Activated naive CD4-positive, alpha-beta T cell treated with anti-CD3 and anti-CD28 coated beads for 36 hours (primary cell): ENCODE data around the gene TGFBR1. TPM values are rescaled to one million over a fixed set of nuclear protein-coding genes. Genes with fewer than 3 reads are reported as not detected.
"Not testable (repeated sequence)": the region's sequence is repeated elsewhere in the genome, so short reads cannot be mapped to it uniquely, and the experiment has no call there.

Experiments used
- CTCF ChIA-PET: fragments of 350-600 bp; sonication (Branson Sonifier 250); formaldehyde crosslinking; loops from one replicate; lab custom pipeline; 2021; ENCODE audit warnings: antibody characterized with exemption; lab: Charles Lee
- DNase-seq: peaks from one replicate; pipeline ENCODE4 v3.0.0-alpha.2; 2020
- H3K27ac Mint-ChIP-seq: one replicate; pipeline ENCODE4 v1.8.0; 2021; ENCODE audit warnings: mild to moderate bottlenecking, mixed read lengths
- H3K27me3 Mint-ChIP-seq: one replicate; pipeline ENCODE4 v1.8.0; 2021; ENCODE audit warnings: low read depth, mixed read lengths
- H3K36me3 Mint-ChIP-seq: one replicate; pipeline ENCODE4 v1.8.0; 2021; ENCODE audit warnings: low read depth, mixed read lengths
- H3K4me1 Mint-ChIP-seq: one replicate; pipeline ENCODE4 v1.8.0; 2021; ENCODE audit warnings: low read depth, mixed read lengths
- H3K4me3 Mint-ChIP-seq: one replicate; pipeline ENCODE4 v1.8.0; 2021; ENCODE audit warnings: mild to moderate bottlenecking, moderate library complexity, mixed read lengths
- H3K9me3 Mint-ChIP-seq: one replicate; pipeline ENCODE4 v1.8.0; 2021; ENCODE audit warnings: mixed read lengths
- intact Hi-C: fragments of 100-400 bp; cut with micrococcal nuclease; formaldehyde crosslinking; loops from one replicate; pipeline ENCODE4 v1.15.1; 2023
- total RNA-seq, 2 experiments: library from RNA; stranded (reverse); gene quantifications; one replicate each; pipeline ENCODE4 v1.2.3, GENCODE V29; 2021

TGFBR1 gene
- total RNA-seq, 2 experiments from 2014 or later = 13.7 to 16.9 TPM

DNA sequence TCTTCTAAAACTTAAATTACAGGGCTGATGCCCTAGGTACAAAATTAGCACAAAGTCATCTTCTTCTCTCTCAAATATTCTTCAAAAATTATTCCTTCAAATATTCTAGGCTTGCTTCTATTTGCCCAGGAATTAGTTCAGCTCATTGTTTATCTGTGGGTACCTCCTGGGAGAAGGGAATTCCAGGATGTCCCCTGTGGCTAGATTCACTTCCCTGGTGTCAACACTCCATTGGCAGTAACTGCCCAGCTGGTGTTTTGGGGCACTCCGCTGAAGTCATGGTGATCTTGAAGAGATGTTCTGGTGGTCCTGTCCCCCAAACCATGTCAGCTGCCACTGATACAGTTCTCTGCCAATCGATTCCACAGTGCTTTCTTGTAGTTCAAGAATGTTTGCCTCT is 26.2 kb upstream of the TGFBR1 start:
- no peak overlapping the region for H3K4me3 Mint-ChIP-seq
- no peak for DNase-seq
- no peak overlapping the region for H3K27ac Mint-ChIP-seq
- intact Hi-C loops = no loop called here
- CTCF ChIA-PET = no interaction called here
- no peaks in the 10 kb centered on the region for H3K27me3 Mint-ChIP-seq
- no peaks in the 10 kb centered on the region for H3K9me3 Mint-ChIP-seq
- no peaks in the 10 kb centered on the region for H3K36me3 Mint-ChIP-seq
- peaks cover 23% of the 10 kb centered on the region for H3K4me1 Mint-ChIP-seq

DNA sequence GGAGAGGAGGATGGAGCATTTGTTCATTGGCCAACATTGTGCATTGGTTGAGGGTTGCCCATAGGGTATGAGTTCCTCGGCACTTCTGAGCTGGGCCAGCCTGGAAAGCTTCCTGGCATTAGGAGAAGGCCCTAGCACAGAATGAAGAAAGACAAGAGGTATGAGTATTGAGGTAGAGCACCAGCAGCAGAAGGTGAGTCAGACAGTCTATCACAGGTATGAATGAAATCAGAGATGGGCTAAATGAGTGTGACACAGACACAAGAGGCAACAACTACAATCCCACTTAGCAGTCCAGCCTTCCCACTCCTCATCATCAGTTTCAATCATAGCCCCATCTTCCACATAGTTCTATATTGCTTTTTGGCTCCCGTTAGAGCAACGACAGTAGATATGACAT is 25.4 kb upstream of the TGFBR1 start:
- Mint-ChIP-seq H3K36me3 (no peaks in the 10 kb centered on the region), H3K9me3 (no peaks in the 10 kb centered on the region), H3K27me3 (no peaks in the 10 kb centered on the region), H3K4me1 (peaks cover 23% of the 10 kb centered on the region), H3K27ac (no peak overlapping the region), H3K4me3 (no peak overlapping the region)
- DNase-seq = no peak
- intact Hi-C loops = no loop called here
- CTCF ChIA-PET = interaction anchor here (0.7 kb wide), 1 partner anchor 28 kb away, joined by 3 read pairs; no protein-coding TSS in a partner anchor

DNA sequence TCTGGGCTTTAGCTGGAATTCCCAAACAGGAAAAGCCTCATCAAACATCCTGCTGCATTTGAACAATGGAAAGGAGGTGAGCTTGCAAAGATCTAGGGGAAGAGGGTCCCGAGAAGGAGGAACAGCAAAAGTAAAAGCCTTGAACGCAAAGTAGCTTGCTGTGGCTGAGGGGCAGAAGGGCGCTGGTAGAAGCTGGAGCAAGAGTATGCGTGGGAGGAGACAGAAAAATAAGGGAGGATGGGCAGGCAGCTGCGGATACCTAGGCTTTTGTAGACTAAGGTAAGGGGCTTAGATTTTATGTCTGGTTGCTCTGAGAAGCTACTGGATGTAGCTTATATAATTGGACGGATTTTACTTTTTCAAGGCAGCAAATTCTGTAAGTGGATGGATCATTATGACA is 21.9 kb upstream of the TGFBR1 start:
- Mint-ChIP-seq H3K27ac (no peak overlapping the region), H3K27me3 (no peaks in the 10 kb centered on the region), H3K4me3 (no peak overlapping the region), H3K9me3 (no peaks in the 10 kb centered on the region), H3K4me1 (peaks cover 4% of the 10 kb centered on the region), H3K36me3 (no peaks in the 10 kb centered on the region)
- DNase-seq = no peak
- intact Hi-C loops = no loop called here
- CTCF ChIA-PET = interaction anchor here (0.6 kb wide), 1 partner anchor 85 kb away, joined by 3 read pairs; no protein-coding TSS in a partner anchor

DNA sequence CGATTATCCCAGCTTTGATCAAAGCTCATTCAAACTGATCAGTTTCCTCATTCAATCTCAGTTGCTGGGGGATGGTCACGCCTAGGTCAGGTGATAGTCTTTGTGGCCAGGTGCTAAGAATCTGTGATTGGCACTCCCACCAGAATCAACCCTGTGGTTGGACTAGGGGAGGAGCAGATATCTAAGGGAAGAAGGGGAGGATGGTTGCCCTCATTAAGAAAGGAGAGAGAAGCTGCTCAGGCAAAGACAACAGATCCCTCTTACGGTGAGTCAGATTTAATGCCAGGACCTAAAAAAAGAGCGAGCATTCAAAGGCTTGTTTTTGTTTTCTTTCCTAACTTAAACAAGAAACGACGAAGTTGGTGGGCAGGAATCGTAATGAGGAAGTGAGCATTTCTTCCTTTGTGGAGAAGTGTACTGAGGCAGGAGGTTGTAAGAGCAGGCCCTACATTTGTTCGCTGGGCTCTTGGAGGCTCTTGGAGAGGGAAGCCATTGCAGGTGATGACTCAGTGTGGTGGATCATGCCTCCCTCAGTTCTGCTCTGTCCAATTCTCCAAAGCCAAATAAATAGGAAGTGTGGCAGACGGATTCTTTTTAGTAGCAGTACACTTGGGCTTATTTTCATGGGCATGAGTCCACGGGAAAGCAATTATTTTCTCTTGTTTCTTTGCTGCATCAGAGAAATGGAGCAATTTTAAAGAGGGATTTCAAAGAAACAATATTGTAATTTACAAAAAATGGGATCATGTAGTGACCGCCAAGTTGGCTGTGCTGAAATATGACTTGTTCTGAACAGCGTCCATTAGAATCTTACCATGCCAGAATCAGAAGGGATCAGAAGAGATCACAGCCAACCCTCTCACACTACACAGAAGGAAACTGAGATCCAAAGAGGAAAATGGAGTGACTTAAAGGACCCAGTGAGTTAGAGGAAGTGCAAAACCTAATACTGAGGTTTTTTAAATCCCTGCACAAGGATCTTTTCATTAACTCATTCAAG is 18.7 kb upstream of the TGFBR1 start:
- Mint-ChIP-seq H3K9me3 (peaks cover 3% of the 10 kb centered on the region), H3K4me3 (no peak overlapping the region), H3K36me3 (no peaks in the 10 kb centered on the region), H3K27ac (no peak overlapping the region), H3K27me3 (no peaks in the 10 kb centered on the region), H3K4me1 (no peaks in the 10 kb centered on the region)
- CTCF ChIA-PET = interaction anchor here (1.4 kb wide), 1 partner anchor 15 kb away, joined by 3 read pairs; no protein-coding TSS in a partner anchor
- DNase-seq = no peak
- intact Hi-C loops = no loop called here

DNA sequence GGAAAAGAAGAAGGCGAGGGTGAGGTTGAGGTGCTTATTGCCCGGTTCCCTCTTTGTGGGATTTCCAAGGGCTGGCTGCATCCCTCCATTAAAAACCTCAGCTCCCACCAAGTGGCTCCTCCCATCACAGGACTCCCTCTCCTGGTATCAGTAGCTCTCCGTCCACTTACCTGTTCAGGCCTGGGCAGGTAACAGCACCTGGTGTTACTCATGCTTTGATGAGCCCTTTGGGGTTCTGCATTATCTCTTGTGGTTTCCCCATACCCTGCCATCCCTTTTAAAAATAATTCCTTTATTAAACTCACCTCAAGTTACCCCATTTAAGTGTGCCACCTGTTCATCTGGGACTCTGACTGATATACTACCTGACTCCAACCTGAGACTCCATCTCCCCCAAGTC is 17.5 kb upstream of the TGFBR1 start:
- peaks cover 3% of the 10 kb centered on the region for H3K9me3 Mint-ChIP-seq
- intact Hi-C loops = no loop called here
- CTCF ChIA-PET = no interaction called here

DNA sequence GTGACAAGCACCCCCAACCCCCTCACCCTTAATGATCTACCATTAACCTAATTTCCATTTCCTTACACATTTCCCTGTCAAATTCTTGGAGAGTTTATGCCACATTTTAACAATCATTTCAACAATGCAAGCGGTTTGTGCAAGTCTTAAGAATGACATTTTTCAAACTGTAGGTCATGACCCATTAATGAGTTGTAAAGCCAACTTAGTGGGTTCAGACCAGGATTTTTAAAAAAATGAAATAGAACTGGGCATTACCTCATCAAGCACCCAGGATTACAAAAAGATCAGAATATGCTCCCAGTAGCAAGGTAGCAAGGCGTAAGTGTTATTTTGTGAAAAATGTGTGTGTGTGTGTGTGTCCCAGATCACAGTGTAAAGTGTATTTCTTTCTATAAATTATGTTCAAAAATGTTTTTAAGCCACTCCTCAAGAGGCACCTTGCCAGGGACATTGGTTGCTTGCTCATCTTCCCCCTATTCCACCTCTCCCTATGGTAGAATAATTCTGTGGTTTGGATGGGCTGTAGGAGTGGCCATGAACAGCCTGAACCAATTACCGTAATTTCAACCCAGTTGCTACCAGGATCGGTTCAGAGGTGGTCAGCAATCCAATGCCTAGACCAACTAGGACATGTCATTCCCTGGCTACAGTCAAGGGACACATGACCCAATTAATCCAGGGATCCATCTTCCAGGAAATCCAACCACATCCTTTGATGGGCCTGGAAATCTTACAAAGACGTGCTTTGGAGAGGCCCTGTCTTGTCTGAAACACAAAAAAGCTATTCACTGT is 14.4 kb upstream of the TGFBR1 start:
- H3K27me3 Mint-ChIP-seq = no peaks in the 10 kb centered on the region
- no peak for DNase-seq
- H3K27ac Mint-ChIP-seq = no peak overlapping the region
- H3K4me3 Mint-ChIP-seq = no peak overlapping the region
- H3K4me1 Mint-ChIP-seq = peaks cover 17% of the 10 kb centered on the region
- intact Hi-C loops = no loop called here
- CTCF ChIA-PET = interaction anchor here (0.6 kb wide), 1 partner anchor 91 kb away, joined by 5 read pairs; no protein-coding TSS in a partner anchor
- H3K36me3 Mint-ChIP-seq = no peaks in the 10 kb centered on the region
- peaks cover 3% of the 10 kb centered on the region for H3K9me3 Mint-ChIP-seq

More for the DNA sequence above, 17.5 kb upstream of the TGFBR1 start:
- H3K36me3 Mint-ChIP-seq = no peaks in the 10 kb centered on the region
- no peaks in the 10 kb centered on the region for H3K27me3 Mint-ChIP-seq
- H3K27ac Mint-ChIP-seq = no peak overlapping the region
- H3K4me3 Mint-ChIP-seq = no peak overlapping the region
- H3K4me1 Mint-ChIP-seq = peaks cover 5% of the 10 kb centered on the region
- no peak for DNase-seq

DNA sequence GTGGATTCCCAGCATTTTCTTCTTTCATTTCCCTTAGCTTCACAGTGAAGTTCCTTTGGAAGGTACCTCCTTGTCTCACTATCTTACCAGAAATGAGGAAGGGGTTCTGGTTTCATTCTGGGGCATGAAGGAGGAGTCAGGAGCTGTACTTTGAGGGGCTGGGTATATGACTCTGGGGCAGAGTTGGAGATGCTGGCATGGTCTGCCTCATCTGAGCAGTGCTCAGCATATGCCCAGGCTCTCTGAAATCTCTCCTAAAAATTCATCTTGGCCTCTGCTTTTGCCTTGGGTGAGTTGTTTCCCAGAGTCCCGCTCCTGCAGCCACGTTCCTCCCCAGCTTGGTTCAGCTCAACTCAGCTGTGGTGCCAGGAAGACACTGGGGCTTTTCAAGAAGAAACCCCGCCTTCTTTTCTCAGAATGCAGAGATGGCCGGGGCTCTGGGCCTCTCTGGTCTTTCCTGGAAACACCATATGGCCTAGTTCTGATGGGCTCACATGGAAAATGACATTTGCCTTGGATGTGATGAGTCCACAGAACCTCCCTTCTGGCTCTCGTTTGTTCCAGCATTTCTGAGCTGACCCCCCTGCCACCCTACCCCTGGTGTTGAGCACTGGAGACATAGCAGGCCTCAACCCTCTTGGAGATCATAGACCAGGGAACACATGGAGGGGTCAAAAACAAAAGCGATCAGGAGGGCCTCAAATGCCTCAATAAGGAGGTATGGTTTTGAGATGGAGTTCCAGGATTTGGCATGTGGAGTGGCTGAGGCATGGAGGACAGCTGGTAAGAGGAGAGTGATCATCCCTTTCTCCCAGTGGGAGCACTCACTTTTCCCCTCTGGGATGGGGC is 12.0 kb upstream of the TGFBR1 start:
- Mint-ChIP-seq H3K36me3 (no peaks in the 10 kb centered on the region), H3K27me3 (no peaks in the 10 kb centered on the region), H3K9me3 (peaks cover 3% of the 10 kb centered on the region), H3K4me3 (no peak overlapping the region), H3K27ac (peak overlapping the region; percentile 9), H3K4me1 (peaks cover 21% of the 10 kb centered on the region)
- CTCF ChIA-PET = interaction anchor here (0.7 to 1.4 kb wide), 4 partner anchors 10 to 117 kb away, joined by 3 to 4 read pairs (median 3); partner anchors contain the start of gene TGFBR1
- intact Hi-C loops = loop anchor here (1.0 to 2.0 kb wide), 2 partner anchors 11 to 92 kb away; no protein-coding TSS in a partner anchor
- peak; percentile 60 for DNase-seq

DNA sequence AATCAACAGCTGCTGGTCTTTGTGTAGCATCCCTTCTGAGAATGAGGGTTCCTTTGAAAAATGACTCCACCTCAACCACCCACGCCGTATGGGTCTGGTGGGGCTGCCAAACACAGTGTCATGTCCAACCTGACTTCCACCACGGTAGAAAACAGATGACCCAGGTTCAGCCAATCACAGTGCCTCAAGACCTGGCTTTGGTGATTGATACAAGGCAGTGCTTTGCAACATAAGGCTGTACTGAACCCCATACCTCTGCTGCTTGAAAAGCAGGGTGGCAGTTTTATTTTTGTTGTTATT is 11.5 kb upstream of the TGFBR1 start:
- CTCF ChIA-PET = interaction anchor here (1.1 kb wide), 1 partner anchor 95 kb away, joined by 3 read pairs; no protein-coding TSS in a partner anchor
- no peak overlapping the region for H3K4me3 Mint-ChIP-seq
- H3K27ac Mint-ChIP-seq = no peak overlapping the region
- DNase-seq = no peak
- H3K27me3 Mint-ChIP-seq = no peaks in the 10 kb centered on the region
- no peaks in the 10 kb centered on the region for H3K36me3 Mint-ChIP-seq
- intact Hi-C loops = loop anchor here (1.0 to 2.0 kb wide), 2 partner anchors 11 to 93 kb away; no protein-coding TSS in a partner anchor
- peaks cover 21% of the 10 kb centered on the region for H3K4me1 Mint-ChIP-seq
- peaks cover 3% of the 10 kb centered on the region for H3K9me3 Mint-ChIP-seq

DNA sequence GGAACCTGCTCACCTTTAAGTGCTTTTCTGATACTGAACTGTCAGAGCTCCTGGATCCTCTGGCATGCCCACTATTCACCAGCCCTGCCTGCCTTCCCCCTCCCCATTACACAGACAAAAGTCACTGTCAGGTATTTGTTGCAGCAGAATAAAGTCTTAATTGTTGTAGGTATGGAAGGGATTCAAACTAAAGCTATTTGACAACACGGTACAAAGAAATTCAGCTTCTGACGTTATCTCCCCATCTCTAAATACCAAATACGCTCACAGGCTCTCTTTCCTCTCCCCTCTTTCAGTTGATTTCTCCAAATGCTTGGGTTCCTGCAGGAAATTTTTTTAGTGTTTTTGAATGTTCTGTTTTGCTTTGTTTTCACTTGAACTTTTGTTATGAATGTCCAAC is 9.3 kb upstream of the TGFBR1 start:
- intact Hi-C loops = no loop called here
- no peak for DNase-seq
- peaks cover 21% of the 10 kb centered on the region for H3K4me1 Mint-ChIP-seq
- peaks cover 2% of the 10 kb centered on the region for H3K9me3 Mint-ChIP-seq
- no peak overlapping the region for H3K27ac Mint-ChIP-seq
- no peaks in the 10 kb centered on the region for H3K36me3 Mint-ChIP-seq
- CTCF ChIA-PET = no interaction called here
- no peak overlapping the region for H3K4me3 Mint-ChIP-seq
- no peaks in the 10 kb centered on the region for H3K27me3 Mint-ChIP-seq

DNA sequence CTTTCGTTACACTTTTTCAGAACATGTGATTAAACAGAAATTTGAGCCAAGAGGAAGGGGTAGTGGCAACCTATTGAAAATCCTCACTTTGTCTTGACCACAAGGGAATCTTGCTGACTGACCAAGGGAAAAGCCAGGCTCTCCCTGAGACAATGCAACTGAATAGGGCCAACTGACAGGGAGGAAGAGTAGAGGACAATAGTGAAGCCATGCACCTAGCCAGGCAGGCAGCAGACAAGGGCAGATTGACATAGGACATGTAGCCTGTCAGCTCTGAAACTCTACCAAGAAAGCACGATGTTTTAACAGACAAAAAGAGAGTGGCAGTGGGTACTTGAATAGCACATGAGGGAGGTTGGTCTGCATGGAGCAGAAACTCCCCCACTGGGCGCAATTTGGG is 8.5 kb upstream of the TGFBR1 start:
- Mint-ChIP-seq H3K27me3 (no peaks in the 10 kb centered on the region), H3K4me1 (peaks cover 21% of the 10 kb centered on the region), H3K4me3 (no peak overlapping the region), H3K9me3 (peaks cover 2% of the 10 kb centered on the region), H3K27ac (no peak overlapping the region), H3K36me3 (no peaks in the 10 kb centered on the region)
- DNase-seq = no peak
- CTCF ChIA-PET = interaction anchor here (0.6 to 1.0 kb wide), 2 partner anchors 44 to 64 kb away, joined by 3 read pairs; no protein-coding TSS in a partner anchor
- intact Hi-C loops = no loop called here

DNA sequence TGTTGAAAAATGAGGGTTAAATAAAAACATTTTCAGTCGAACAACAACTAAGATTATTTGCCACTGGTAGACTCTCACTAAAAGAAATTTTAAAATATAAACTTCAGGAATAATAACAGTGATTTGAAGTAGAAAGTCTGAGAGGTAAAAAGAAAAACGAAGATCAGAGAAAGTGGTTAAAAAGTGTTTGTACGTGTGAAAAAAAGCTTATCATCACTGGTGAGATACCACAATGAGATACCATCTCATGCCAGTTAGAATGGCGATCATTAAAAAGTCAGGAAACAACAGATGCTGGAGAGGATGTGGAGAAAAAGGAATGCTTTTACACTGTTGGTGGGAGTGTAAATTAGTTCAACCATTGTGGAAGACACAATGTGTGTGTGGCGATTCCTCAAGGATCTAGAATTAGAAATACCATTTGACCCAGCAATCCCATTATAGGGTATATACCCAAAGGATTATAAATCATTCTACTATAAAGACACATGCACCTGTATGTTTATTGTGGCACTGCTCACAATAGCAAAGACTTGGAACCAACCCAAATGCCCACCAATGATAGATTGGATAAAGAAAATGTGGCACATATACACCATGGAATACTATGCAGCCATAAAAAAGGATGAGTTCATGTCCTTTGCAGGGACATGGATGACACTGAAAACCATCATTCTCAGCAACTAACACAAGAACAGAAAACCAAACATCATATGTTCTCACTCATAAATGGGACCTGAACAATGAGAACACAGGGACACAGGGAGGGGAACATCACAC is 4.9 kb upstream of the TGFBR1 start:
- H3K27me3 Mint-ChIP-seq, H3K27ac Mint-ChIP-seq, DNase-seq, H3K4me3 Mint-ChIP-seq, H3K9me3 Mint-ChIP-seq, H3K36me3 Mint-ChIP-seq, CTCF ChIA-PET: not testable (repeated sequence)
- intact Hi-C loops = loop anchor here (10.0 kb wide), 1 partner anchor 995 kb away; no protein-coding TSS in a partner anchor
- H3K4me1 Mint-ChIP-seq = peaks cover 15% of the 10 kb centered on the region
